NCI-H460 (cell line): ENCODE measurements around the gene PATL1. TPM values are rescaled to one million over a fixed set of nuclear protein-coding genes. Genes with fewer than 3 reads are reported as not detected.

Experiments
- DNase-seq: peaks from one replicate; pipeline ENCODE4 v3.0.0-alpha.2; 2016; ENCODE audit warnings: low read depth; ENCODE audit errors: extremely low read depth
- small RNA-seq, 2 experiments: library from RNA; depleted of rRNA; stranded (forward); fragments of <200 nt; gene quantifications; one replicate each; pipeline ENCODE3, GENCODE V24; 2014
- total RNA-seq: library from RNA; depleted of rRNA; stranded (reverse); fragments of >200 nt; shearing (Covaris generic); gene quantifications from 2 replicates; pipeline ENCODE4 v1.2.3, GENCODE V29; 2014; rRNA removed

The PATL1 gene
- total RNA-seq, 1 experiment from 2014 or later, result 23.4 TPM

GRCh38 chr11:59616396-59616982 lies 52.3 kb downstream of the PATL1 start:
- no peak for DNase-seq

- DNase-seq, result peak; percentile 99
Observed at GRCh38 chr11:59615637-59616395, 53.0 kb downstream of the PATL1 start, which contains the start of gene OSBP. Gene OSBP, minus strand, starts transcription at chr11:59615774. Its CDS starts 110 bp downstream, at chr11:59615664.

GRCh38 chr11:59615120-59615636 lies 53.7 kb downstream of the PATL1 start:
- no peak for DNase-seq

GRCh38 chr11:59614277-59615119 lies 54.3 kb downstream of the PATL1 start:
- no peak for DNase-seq

GRCh38 chr11:59611570-59612565 lies 57.0 kb downstream of the PATL1 start:
- DNase-seq, result no peak

- no peak for DNase-seq
Observed at GRCh38 chr11:59610289-59610688, 58.5 kb downstream of the PATL1 start.

GRCh38 chr11:59607703-59608454 lies 61.0 kb downstream of the PATL1 start:
- no peak for DNase-seq

- DNase-seq, result no peak
Observed at GRCh38 chr11:59602432-59602831, 66.4 kb downstream of the PATL1 start.

- DNase-seq, result no peak
Observed at GRCh38 chr11:59601788-59602187, 67.0 kb downstream of the PATL1 start.

- no peak for DNase-seq
Observed at GRCh38 chr11:59600636-59601035, 68.2 kb downstream of the PATL1 start.

GRCh38 chr11:59600234-59600633 lies 68.6 kb downstream of the PATL1 start:
- no peak for DNase-seq

- no peak for DNase-seq
Observed at GRCh38 chr11:59598961-59599360, 69.9 kb downstream of the PATL1 start.

Small RNA genes lying within 50 kb of the gene (small RNA-seq; reads per million reads assigned to genes)
- 0 to 0.06 reads per million in 2 experiments for gene MIR3162

Other genes starting within 250 kb of the PATL1 start
- gene OR5A2, start 242.6 kb downstream of the PATL1 start, total RNA-seq, result not detected in 2 replicates
- not detected in 2 replicates for gene OR5A1, start 232.6 kb downstream of the PATL1 start, total RNA-seq
- not detected in 2 replicates for gene OR4D6, start 212.1 kb downstream of the PATL1 start, total RNA-seq
- not detected in 2 replicates for gene OR4D10, start 195.7 kb downstream of the PATL1 start, total RNA-seq
- gene OR4D11, start 165.5 kb downstream of the PATL1 start, total RNA-seq, result not detected in 2 replicates
- gene OR4D9, start 157.5 kb downstream of the PATL1 start, total RNA-seq, result not detected in 2 replicates
- 21.4 and 21.7 TPM in 2 replicates for gene OSBP, start 53.3 kb downstream of the PATL1 start, total RNA-seq
- gene OR10V1, start 44.8 kb upstream of the PATL1 start, total RNA-seq, result not detected in 2 replicates
- 11.3 and 12.6 TPM in 2 replicates for gene STX3, start 86.3 kb upstream of the PATL1 start, total RNA-seq
- gene MRPL16, start 141.7 kb upstream of the PATL1 start, total RNA-seq, result 43.5 and 50.5 TPM in 2 replicates
- not detected in 2 replicates for gene CBLIF, start 176.5 kb upstream of the PATL1 start, total RNA-seq
- gene TCN1, start 197.4 kb upstream of the PATL1 start, total RNA-seq, result not detected in 2 replicates
- not detected in 2 replicates for gene OOSP3, start 209.7 kb upstream of the PATL1 start, total RNA-seq